22Rv1 (cell line): ENCODE data around the gene ZFP90.

Source experiments
- ZFX ChIP-seq: fragments of 450-650 bp; IDR thresholded peaks from 2 replicates; pipeline ENCODE4 v1.6.1; 2017; ENCODE audit warnings: antibody characterized with exemption, borderline replicate concordance
- TF ChIP-seq, protein P1 (sequence below): fragments of 450-650 bp; IDR thresholded peaks from 2 replicates; pipeline ENCODE4 v1.5.1; 2017; ENCODE audit warnings: mild to moderate bottlenecking

DNA sequence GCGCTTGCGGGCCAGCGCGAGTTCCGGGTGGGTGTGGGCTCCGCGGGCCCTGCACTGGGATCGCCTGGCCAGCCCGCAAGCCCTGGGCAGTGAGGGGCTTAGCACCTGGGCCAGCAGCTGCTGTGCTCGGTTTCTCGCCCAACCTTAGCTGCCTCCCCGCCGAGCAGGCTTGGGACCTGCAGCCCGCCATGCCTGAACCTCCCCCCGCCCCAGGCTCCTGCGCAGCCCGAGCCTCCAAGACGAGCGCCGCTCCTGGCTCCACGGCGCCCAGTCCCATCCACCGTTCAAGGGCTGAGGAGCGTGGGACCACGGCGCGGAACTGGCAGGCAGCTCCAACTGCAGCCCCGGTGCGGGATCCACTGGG is 12.3 kb upstream of the ZFP90 start:
- TF ChIP-seq, protein P1, sequence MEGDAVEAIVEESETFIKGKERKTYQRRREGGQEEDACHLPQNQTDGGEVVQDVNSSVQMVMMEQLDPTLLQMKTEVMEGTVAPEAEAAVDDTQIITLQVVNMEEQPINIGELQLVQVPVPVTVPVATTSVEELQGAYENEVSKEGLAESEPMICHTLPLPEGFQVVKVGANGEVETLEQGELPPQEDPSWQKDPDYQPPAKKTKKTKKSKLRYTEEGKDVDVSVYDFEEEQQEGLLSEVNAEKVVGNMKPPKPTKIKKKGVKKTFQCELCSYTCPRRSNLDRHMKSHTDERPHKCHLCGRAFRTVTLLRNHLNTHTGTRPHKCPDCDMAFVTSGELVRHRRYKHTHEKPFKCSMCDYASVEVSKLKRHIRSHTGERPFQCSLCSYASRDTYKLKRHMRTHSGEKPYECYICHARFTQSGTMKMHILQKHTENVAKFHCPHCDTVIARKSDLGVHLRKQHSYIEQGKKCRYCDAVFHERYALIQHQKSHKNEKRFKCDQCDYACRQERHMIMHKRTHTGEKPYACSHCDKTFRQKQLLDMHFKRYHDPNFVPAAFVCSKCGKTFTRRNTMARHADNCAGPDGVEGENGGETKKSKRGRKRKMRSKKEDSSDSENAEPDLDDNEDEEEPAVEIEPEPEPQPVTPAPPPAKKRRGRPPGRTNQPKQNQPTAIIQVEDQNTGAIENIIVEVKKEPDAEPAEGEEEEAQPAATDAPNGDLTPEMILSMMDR: no peak
- TF ChIP-seq ZFX: no peak
